ENCODE measurements around the gene CDK6.

- TF ChIP-seq EP300 (IDR thresholded peaks at IDR 0.05) (no peak), CTCF (IDR thresholded peaks at IDR 0.05) (no peak)
Measured at GRCh38 chr7:92705831-92706230, 130.5 kb downstream of the CDK6 start.
